ENCODE measurements around the gene KLF13.

Gene KLF13

GRCh38 chr15:31293655-31294054 lies 33.0 kb upstream of the KLF13 start:
- DNase-seq (ENCODE audit: low spot score in 2 of 2) (no peak), ATAC-seq (replicated peaks; ENCODE audit: extremely low read depth, poor library complexity, severe bottlenecking) (no peak)
- Mint-ChIP-seq H3K4me3 (no peak overlapping the region), H3K27ac (ENCODE audit: low read depth) (no peak overlapping the region), H3K36me3 (ENCODE audit: insufficient read depth) (peaks cover 2% of the 10 kb centered on the region), H3K27me3 (peaks cover 62% of the 10 kb centered on the region), H3K9me3 (no peaks in the 10 kb centered on the region), H3K4me1 (no peaks in the 10 kb centered on the region)

- DNase-seq (ENCODE audit: low spot score in 2 of 2), result no peak
- no peak for ATAC-seq (replicated peaks; ENCODE audit: extremely low read depth, poor library complexity, severe bottlenecking)
- Mint-ChIP-seq H3K4me1 (no peaks in the 10 kb centered on the region), H3K4me3 (no peak overlapping the region), H3K27ac (ENCODE audit: low read depth) (no peak overlapping the region), H3K36me3 (ENCODE audit: insufficient read depth) (peaks cover 2% of the 10 kb centered on the region), H3K9me3 (no peaks in the 10 kb centered on the region), H3K27me3 (peaks cover 62% of the 10 kb centered on the region)
Measured at GRCh38 chr15:31294067-31294466, 32.6 kb upstream of the KLF13 start.

GRCh38 chr15:31295658-31296057 lies 31.0 kb upstream of the KLF13 start:
- peaks cover 60% of the 10 kb centered on the region for H3K27me3 Mint-ChIP-seq
- no peaks in the 10 kb centered on the region for H3K9me3 Mint-ChIP-seq
- H3K36me3 Mint-ChIP-seq (ENCODE audit: insufficient read depth), result peaks cover 2% of the 10 kb centered on the region
- no peak overlapping the region for H3K4me3 Mint-ChIP-seq
- ATAC-seq (replicated peaks; ENCODE audit: extremely low read depth, poor library complexity, severe bottlenecking) (no peak), DNase-seq (ENCODE audit: low spot score in 2 of 2) (peak in 1 of 2 donors; percentile 4)
- no peak overlapping the region for H3K27ac Mint-ChIP-seq (ENCODE audit: low read depth)
- no peaks in the 10 kb centered on the region for H3K4me1 Mint-ChIP-seq

GRCh38 chr15:31296219-31296645 lies 30.4 kb upstream of the KLF13 start:
- H3K36me3 Mint-ChIP-seq (ENCODE audit: insufficient read depth), result peaks cover 2% of the 10 kb centered on the region
- H3K4me3 Mint-ChIP-seq, result no peak overlapping the region
- H3K4me1 Mint-ChIP-seq, result no peaks in the 10 kb centered on the region
- H3K27me3 Mint-ChIP-seq, result peaks cover 54% of the 10 kb centered on the region
- H3K9me3 Mint-ChIP-seq, result no peaks in the 10 kb centered on the region
- DNase-seq (ENCODE audit: low spot score in 2 of 2) (no peak), ATAC-seq (replicated peaks; ENCODE audit: extremely low read depth, poor library complexity, severe bottlenecking) (no peak)
- H3K27ac Mint-ChIP-seq (ENCODE audit: low read depth), result no peak overlapping the region

GRCh38 chr15:31296646-31297574 lies 29.7 kb upstream of the KLF13 start:
- no peak for ATAC-seq (replicated peaks; ENCODE audit: extremely low read depth, poor library complexity, severe bottlenecking)
- Mint-ChIP-seq H3K36me3 (ENCODE audit: insufficient read depth) (peaks cover 1% of the 10 kb centered on the region), H3K27me3 (peaks cover 47% of the 10 kb centered on the region), H3K4me3 (no peak overlapping the region), H3K9me3 (no peaks in the 10 kb centered on the region), H3K27ac (ENCODE audit: low read depth) (no peak overlapping the region), H3K4me1 (no peaks in the 10 kb centered on the region)
- peak in 1 of 2 donors; percentile 4 for DNase-seq (ENCODE audit: low spot score in 2 of 2)

- Mint-ChIP-seq H3K27ac (ENCODE audit: low read depth) (no peak overlapping the region), H3K36me3 (ENCODE audit: insufficient read depth) (no peaks in the 10 kb centered on the region)
Measured at GRCh38 chr15:31297575-31298456, 28.8 kb upstream of the KLF13 start.

GRCh38 chr15:31298707-31299172 lies 27.9 kb upstream of the KLF13 start:
- Mint-ChIP-seq H3K27me3 (peaks cover 29% of the 10 kb centered on the region), H3K4me1 (no peaks in the 10 kb centered on the region), H3K36me3 (ENCODE audit: insufficient read depth) (no peaks in the 10 kb centered on the region), H3K27ac (ENCODE audit: low read depth) (no peak overlapping the region), H3K4me3 (no peak overlapping the region), H3K9me3 (no peaks in the 10 kb centered on the region)
- DNase-seq (ENCODE audit: low spot score in 2 of 2), result no peak
- ATAC-seq (replicated peaks; ENCODE audit: extremely low read depth, poor library complexity, severe bottlenecking), result no peak

More at GRCh38 chr15:31297575-31298456, 28.8 kb upstream of the KLF13 start:
- no peaks in the 10 kb centered on the region for H3K4me1 Mint-ChIP-seq
- no peak for DNase-seq (ENCODE audit: low spot score in 2 of 2)
- H3K4me3 Mint-ChIP-seq, result no peak overlapping the region
- H3K9me3 Mint-ChIP-seq, result no peaks in the 10 kb centered on the region
- no peak for ATAC-seq (replicated peaks; ENCODE audit: extremely low read depth, poor library complexity, severe bottlenecking)
- H3K27me3 Mint-ChIP-seq, result peaks cover 38% of the 10 kb centered on the region

GRCh38 chr15:31300208-31300661 lies 26.4 kb upstream of the KLF13 start:
- Mint-ChIP-seq H3K27me3 (peaks cover 21% of the 10 kb centered on the region), H3K36me3 (ENCODE audit: insufficient read depth) (no peaks in the 10 kb centered on the region), H3K4me3 (no peak overlapping the region), H3K9me3 (no peaks in the 10 kb centered on the region), H3K4me1 (peaks cover 5% of the 10 kb centered on the region), H3K27ac (ENCODE audit: low read depth) (no peak overlapping the region)
- DNase-seq (ENCODE audit: low spot score in 2 of 2) (no peak), ATAC-seq (replicated peaks; ENCODE audit: extremely low read depth, poor library complexity, severe bottlenecking) (no peak)

- Mint-ChIP-seq H3K36me3 (ENCODE audit: insufficient read depth) (no peaks in the 10 kb centered on the region), H3K4me3 (no peak overlapping the region), H3K9me3 (no peaks in the 10 kb centered on the region), H3K27ac (ENCODE audit: low read depth) (no peak overlapping the region), H3K27me3 (peaks cover 12% of the 10 kb centered on the region), H3K4me1 (peaks cover 11% of the 10 kb centered on the region)
- ATAC-seq (replicated peaks; ENCODE audit: extremely low read depth, poor library complexity, severe bottlenecking), result no peak
- no peak for DNase-seq (ENCODE audit: low spot score in 2 of 2)
Measured at GRCh38 chr15:31300981-31301672, 25.5 kb upstream of the KLF13 start.

GRCh38 chr15:31301673-31301990 lies 25.0 kb upstream of the KLF13 start:
- Mint-ChIP-seq H3K27ac (ENCODE audit: low read depth) (no peak overlapping the region), H3K4me3 (no peak overlapping the region), H3K27me3 (peaks cover 7% of the 10 kb centered on the region), H3K9me3 (no peaks in the 10 kb centered on the region), H3K4me1 (peaks cover 11% of the 10 kb centered on the region), H3K36me3 (ENCODE audit: insufficient read depth) (no peaks in the 10 kb centered on the region)
- no peak for ATAC-seq (replicated peaks; ENCODE audit: extremely low read depth, poor library complexity, severe bottlenecking)
- DNase-seq (ENCODE audit: low spot score in 2 of 2), result no peak

GRCh38 chr15:31302029-31302657 lies 24.5 kb upstream of the KLF13 start:
- Mint-ChIP-seq H3K27me3 (peaks cover 6% of the 10 kb centered on the region), H3K27ac (ENCODE audit: low read depth) (no peak overlapping the region), H3K4me3 (no peak overlapping the region)

More at GRCh38 chr15:31302029-31302657, 24.5 kb upstream of the KLF13 start:
- peaks cover 11% of the 10 kb centered on the region for H3K4me1 Mint-ChIP-seq
- DNase-seq (ENCODE audit: low spot score in 2 of 2) (peak in 1 of 2 donors; percentile 5), ATAC-seq (replicated peaks; ENCODE audit: extremely low read depth, poor library complexity, severe bottlenecking) (no peak)
- H3K9me3 Mint-ChIP-seq, result no peaks in the 10 kb centered on the region
- H3K36me3 Mint-ChIP-seq (ENCODE audit: insufficient read depth), result no peaks in the 10 kb centered on the region
